Activated T-helper 1 cell treated with anti-CD3 and anti-CD28 coated beads, Interleukin-2, amount 50 U/mL, for 16 hours (primary cell): ENCODE measurements around the gene FOXC2.
A peak's percentile ranks its signal among the peaks of the same experiment; 100 is the strongest.

Experiments
- DNase-seq, 2 donors: peaks; one replicate each; pipeline ENCODE4 v3.0.0-alpha.2; 2020; ENCODE audit warnings: low read depth in 1 of 2, low spot score in 1 of 2

Gene FOXC2

DNA sequence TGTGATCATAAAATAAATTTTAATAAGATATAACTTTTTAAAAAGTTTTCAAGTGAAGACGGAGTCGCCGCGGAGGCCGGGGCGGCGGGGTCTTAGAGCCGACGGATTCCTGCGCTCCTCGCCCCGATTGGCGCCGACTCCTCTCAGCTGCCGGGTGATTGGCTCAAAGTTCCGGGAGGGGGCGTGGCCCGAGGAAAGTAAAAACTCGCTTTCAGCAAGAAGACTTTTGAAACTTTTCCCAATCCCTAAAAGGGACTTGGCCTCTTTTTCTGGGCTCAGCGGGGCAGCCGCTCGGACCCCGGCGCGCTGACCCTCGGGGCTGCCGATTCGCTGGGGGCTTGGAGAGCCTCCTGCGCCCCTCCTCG is at the start of gene FOXC2:
Gene FOXC2 (plus strand): TSS at position 229 of the 365 bp plus-strand sequence. CDS start 507 bp downstream, outside the sequence.
- no peak for DNase-seq

DNA sequence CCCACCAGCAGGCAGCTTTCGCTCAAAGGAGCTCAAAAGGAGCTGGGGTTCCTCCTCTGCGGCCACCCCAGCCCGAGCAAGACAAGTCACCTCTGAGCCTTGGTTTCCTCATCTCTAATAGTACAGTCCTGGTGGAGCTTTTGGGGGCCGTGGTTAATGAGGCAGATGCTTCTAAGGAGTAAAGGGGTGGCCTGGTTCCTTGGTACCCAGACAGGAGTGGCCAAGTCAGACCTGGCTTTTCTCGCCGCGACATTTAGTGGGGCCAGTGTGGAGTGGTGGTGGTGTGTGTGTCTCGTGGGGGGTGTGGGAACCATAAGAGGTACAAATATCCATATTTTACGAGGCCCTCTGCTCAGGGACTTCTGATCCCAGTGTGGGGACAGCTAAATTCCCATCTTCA is 49.6 kb upstream of the FOXC2 start:
- no peak for DNase-seq

DNA sequence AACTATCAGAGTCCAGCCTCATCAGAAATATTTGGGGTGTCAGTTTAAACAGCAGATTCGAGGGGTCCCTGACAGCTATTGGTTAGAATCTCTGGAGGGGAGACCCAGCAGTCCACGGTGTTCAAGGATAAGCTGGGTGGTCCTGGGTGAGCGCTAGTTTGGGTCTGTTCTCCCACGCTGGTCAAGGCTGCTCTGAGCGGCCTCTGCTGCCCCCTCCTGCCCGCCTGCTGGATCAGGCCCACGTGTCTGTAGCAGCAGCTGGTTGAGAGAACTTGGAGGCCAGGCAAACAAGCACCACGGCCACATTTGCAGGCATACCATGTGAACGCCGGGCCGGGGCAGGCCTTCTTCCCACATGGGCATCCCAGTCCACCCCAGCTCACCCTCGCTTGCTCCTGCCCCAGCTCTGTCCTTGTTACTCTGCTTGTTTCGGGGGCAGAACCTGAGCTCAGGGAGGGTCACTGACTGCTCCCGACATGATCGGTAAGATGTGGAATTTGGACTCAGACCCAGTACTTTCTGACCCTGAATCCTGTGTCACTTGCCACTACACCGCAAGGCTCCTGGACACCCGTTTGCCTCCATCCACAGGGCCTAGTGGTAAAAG is 48.9 kb upstream of the FOXC2 start:
- DNase-seq, result no peak

DNA sequence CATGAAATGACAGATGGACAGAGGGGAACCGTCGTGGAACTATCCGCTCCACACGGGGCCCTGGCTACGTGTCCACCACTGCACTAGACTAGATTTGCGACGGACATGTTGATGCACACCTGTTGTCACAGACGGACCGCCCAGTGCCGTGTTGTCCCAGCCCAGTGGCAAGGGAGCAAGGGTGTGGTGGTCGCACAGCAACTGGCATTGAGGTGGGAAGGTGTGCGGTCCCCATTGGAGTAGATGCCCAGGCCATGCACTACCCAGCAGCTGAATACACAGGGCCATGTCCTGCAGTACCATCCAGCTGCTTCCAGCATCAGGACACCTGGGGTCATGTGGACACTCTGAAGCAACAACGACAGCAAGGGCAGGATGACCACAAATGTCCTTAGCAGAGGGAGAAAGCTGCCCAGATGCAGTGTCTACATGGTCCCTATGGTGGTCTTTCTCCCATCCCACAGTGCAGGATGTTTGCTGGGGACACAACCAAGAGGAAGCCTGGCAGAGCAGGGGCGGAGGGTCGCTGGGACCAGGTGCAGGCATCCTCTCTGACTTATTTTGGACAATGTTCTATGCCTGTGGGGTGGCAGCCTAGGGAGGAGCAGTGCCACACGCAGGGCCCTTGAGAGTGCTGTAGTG is 47.5 kb upstream of the FOXC2 start:
- DNase-seq, result no peak

DNA sequence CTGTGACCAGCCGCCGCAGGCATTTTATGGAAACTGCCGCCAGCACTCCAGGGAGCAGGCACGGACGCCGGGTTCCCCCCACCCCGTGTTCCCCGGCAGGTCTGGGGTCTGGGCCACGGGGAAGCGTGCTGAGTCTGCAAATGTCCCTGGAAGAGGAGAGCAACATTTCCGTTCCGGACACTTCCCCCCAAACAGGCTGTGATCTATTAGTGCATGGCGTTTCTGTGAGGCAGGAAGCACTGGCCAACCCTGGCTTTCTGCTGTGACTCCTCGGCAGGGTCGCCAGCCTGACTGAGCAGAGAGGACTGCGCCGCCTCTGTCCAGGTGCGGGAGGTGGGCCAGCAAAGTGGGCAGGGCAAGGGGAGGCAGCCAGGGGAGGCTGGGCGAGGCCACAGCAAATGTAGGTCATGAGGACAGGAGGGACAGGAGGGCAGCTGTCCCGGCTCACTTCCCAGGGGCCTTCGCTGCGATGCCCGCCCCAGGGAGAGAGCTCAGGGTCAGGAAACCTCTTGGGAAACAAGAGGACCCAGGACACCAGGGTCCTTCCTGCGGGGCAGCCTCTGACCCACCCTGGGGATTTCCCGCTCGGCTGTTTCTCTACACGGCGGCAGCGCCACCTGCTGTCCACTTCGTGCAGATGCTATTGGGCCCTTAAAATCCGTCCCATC is 46.8 kb upstream of the FOXC2 start:
- peak; percentile 22 to 37 for DNase-seq

DNA sequence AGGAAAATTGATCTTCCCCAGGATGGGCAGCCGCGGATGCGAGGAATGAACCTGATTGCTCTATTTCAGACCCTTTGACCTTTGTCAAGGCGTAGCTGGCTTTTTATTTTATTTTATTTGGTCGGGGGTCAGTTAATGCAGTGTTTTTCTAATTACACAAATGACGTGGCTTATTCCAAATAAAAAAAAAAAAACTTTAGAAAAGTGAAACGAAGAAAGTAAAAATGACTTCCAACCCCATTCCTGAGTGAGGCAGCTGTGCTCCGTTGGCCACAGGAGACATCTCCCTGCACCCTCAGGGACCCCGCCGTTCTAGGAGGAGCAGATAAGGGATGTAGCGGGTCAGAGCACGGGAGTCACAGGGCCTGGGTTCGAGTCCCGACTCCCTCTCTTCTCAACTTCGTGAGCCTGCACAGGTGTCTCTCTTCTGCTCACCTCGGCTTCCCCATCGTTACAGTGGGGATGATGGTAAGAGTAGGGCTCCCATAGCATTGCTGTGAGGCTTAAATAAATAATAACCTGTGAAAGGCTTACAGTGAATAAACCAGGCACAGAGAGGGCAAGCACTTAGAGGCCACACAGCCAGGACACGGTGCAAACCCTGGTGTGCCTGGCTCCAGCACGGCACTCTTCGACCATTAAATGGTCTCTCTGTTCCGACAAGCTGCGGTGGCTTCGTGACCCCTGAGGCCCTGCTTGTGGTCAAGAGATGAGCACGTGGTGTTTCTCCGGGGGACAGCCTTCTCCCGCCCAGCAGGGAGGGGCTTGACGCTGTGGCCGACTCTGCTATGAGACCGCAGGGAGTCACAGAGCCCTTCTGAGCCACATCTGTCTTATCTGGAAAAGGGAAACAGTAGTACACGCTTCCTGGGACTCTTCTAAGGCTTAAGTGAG is 46.1 kb upstream of the FOXC2 start:
- DNase-seq, result no peak

DNA sequence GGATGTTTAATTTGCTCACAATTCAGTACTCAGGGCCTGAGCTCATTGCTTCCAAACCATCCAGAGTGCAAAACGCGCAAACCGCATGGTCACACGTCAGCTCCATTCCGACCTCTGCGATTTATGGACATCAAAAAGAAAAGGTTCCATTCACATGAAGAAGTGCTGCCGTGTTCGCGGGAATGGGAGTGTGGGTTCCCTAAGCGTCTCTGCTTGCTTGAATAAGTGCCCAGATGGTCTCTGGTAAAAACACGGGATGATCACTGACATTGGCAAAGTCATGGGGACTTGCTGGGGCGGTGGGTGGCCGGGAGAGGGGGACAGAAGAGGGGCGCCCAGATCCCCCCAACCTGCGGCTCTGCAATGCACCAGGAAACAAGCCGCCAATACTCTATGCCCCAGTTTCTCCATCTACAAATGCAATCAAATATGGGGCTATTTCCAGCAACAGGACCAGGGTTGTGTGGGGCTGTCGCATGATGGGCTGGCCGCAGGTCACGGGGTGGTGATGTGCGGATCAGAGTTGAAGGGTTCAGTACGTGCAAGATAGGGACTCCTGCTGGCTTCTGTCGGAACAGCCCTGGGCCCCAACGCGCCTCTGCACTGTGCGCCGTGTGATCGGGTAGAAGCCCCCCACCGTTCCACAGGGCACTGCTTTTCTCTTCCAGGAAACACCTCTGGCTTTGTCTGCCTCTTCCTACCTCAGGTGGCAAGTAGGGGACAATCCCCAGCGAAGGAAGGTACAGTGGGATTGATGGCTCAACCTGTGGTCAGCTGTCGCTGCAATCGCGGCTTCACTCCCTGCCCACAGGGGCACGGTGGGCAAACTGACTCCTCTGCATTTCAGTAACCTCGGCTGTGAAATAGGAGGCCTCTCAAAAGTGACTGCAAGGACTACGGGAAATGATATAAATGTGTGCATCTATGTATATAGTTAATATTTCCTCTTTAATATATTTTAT is 45.1 kb upstream of the FOXC2 start:
- no peak for DNase-seq

DNA sequence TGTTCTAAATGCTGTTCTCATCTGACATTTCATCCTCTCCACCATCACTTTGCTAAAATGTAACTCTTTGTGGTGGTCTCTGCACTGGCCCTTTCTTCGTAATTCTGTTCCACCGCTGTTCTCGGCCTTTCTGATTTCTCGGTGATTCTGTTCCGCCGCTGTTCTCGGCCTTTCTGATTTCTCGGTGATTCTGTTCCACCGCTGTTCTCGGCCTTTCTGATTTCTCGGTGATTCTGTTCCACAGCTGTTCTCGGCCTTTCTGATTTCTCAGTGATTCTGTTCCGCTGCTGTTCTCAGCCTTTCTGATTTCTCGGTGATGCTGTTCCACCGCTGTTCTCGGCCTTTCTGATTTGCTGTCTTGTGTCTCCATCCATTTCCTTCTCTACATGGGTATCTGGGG is 44.0 kb upstream of the FOXC2 start:
- no peak for DNase-seq

DNA sequence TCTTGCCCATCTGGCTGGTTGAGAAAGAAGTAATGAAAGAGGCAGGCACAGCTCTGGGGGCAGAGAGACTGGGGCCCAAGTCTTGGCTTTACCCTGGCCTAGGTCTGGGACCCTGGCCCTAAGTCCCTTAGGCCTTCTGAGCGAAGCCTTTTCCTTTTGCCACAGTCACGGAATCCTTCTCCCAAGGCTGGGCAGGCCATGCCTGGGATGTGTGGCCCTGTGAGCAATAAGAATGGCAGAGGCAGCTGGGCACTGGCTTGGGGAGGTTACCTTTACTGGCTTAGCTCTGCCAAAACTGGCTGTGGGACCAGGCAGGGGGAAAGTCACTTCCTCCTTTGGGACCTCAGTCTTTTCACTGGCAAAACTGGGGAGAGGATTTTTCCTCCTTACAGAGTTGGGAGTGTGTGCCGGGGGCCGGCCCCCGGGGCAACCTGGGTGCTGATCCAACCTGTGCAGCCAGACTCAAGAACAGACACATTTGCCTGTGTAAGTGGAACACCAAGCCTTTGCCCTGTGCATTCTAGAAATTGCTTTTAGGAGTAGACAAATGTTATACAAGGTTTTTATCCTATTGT is 43.4 kb upstream of the FOXC2 start:
- DNase-seq, result no peak

DNA sequence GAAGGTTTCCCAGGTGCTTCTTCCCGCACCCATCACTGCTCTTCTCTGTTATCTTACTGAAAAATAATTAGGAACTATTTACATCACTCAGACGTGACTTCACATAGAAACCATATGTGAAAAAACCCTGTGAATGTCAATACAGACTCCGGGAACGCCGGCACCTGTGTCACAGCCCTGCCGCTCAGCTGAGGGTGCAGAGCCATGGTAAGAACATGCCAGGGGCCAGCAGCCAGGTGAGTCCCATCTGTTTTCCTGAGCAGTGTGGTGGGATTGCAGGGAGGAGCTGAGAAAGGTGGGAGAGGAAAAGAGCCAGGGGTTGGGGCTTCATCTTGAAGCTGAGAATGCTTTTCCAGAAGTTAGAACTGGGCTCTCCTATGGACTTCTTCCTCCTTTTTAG is 42.6 kb upstream of the FOXC2 start:
- no peak for DNase-seq

DNA sequence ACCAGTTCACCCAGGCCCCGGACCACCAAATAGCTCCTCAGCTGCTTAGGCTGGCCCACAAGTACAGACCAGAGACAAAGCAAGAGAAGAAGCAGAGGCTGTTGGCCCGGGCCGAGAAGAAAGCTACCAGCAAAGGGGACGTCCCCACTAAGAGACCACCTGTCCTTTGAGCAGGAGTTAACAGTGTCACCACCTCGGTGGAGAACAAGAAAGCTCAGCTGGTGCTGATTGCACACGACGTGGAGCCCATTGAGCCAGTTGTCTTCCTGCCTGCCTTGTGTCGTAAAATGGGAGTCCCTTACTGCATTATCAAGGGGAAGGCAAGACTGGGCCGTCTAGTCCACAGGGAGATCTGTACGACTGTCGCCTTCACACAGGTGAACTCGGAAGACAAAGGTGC is 40.9 kb upstream of the FOXC2 start:
- DNase-seq, result no peak

DNA sequence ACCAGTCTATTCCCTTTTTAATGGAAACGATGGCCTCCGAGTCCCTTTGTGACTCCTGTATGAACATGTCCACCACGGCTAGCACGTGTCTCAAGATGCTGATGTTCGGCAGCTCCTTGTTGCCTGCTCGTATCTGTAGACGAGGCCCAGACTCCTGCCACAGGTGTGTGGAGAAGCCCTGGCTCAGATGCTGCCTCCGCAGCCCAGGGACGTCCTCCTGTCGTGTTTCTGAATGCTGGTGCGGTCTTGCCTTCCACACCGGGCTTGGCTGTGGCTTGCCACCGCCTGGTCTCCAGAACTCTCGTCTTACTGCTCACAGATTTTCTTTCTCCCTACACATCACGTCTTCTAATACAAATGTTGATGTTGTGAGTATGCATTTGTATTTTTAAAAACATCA is 39.3 kb upstream of the FOXC2 start:
- DNase-seq, result no peak

DNA sequence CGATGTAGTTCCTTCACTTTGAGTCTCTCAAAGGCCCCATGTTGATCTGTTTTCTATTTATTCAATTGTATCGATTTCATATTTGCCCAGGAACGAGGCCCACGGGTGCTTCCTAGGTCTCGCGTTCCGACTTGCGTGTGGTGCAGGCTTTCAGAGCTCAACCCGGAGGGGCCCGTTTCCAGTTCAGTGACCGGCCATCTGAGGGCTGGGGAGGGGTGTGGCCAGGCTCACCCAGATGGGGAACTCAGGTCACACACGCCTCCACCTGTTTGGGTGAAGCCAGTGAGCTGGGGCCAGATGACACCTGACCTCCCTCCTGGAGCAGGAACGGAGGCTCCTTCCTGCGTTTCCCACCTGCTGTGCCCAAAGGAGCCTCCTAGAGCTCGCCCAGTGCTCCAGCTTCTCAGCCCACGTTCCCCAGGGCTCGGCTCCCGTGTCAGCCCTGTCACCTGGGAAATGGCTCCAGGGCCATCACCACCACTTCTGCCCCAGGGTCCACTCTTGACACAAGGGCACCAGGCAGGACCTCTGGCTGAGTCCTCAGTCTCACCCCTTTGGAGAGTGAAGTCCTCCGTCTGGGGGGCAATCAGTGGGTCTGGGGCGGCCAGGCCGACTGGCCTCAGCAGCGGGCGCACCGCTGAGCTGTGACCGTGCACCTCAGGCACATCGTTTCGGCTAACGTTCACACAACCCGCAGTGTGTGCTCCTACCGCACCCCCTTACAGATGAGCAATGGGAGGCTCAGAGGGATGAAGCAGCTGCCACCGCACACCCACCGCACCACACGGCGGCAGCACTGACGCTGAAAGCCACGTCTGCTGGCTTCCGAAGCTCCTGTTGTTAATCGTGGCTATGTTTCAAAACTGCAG is 38.3 kb upstream of the FOXC2 start:
- DNase-seq, result no peak

DNA sequence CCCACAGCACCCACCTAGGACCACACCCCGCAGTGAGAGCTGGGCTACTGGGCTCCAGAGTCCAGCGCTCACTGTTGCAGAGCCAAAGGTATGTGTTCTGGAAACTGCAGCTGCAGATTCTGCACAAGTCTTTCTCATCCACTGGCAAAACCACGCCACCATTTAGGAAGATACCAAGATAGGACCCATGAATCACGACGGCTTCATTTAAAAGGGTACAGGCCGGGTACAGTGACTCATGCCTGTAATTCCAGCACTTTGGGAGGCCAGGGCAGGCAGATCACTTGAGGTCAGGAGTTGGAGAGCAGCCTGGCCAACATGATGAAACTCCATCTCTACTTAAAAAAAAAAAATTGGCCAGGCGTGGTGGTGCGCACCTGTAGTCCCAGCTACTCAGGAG is 37.5 kb upstream of the FOXC2 start:
- DNase-seq, result no peak

DNA sequence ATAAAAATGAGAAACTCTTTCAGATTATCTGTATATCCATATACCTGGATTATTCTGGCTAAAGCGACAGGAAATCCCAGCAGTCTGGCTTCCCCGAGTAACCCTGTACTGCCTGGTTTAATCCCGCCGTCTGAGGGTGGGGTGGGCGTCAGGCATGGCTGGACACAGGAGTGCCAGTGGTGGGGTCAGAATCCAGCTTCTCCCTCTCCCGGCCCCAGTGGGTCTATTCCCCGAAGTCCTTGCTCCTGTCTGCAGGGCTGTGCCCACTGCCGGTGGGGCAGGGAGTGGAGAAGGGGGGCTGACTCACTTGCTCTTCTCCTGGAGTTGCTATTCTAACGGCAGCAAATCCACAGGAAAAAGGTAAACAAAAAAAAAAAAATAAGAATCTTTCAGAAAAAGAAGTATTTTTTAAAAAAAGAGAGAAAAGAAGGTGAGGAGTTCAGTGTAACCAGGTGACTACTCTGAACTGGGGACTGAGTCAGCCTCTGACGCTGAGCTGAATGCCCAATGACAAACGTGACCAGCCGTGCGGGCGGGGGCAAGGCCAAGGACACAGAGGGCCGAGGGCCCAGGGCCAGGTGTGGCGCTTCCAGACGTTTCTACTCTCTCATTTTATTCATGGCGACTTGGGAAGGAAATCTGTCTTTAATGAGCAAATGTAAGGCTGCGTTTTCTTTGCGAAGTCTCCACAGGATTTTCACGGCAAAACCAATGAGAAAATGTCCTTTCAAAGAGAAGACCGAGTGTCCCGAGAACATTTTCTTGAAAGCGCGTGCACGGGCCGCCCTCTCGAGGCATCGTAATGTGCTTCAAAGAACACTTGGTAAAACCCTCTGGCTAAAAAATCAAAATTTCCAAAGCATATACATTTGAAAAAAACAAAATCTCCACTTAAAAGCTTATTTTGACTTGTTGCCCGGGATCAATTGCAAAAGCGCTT is 36.1 kb upstream of the FOXC2 start:
- no peak for DNase-seq

DNA sequence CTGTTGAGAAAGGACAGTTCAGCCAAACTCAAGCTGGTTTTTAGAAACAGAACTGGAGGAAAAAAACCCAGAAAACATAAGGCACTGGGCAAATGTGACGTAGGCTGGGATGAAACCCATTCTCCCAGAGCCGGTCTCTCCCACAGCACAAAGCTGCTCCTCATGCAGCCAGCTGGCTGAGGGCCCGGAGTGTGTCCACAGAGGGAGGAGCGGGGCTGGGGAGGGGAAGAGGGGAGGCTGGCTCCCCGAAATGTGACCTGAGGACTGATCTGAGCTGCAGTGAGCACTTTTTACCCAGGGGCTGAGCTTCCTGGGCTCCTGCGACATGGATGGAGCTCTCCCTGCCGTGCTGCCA is 35.5 kb upstream of the FOXC2 start:
- no peak for DNase-seq

DNA sequence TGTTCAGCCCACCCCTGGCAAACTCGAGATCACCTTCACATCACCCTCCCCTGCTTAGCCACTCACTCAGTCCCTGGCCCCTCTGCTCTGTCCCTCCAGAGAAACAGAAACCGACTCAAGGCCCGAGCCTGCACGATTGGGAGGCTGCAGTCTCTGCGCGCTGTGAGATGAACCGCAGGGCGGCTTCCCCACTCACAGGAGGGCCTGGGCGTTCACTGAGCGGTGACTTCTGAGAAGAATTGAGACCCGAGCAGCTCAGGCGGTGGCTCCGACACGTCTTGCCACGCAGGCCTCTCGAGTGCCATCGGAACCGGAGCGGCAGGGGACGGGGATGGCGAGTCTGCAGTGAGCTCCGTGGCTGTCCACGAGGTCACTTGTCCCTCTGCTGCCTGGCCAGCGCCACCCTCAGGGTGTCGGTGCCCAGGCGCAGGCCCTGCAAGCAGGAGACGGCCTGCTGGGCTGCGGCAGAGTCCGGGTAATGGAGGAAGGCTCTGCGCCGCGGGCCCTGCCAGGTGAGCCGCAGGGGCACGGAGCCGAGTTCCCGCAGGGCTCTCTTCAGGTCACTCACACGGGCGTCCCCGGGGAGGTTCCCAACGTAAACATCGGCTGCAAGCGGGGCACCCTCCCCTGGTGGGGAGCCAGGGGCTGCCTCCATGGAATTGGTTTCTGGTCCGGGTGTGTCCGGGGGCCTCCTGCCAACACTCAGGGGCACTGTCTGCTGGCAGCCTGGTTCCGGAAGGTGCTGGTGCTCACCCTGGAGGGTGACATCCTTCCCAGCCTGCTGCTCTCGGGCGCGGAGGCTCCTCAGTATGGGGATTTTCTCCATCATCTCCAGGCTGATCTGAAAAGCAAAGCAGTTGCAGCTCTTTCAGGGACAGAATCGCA is 34.7 kb upstream of the FOXC2 start:
- no peak for DNase-seq

DNA sequence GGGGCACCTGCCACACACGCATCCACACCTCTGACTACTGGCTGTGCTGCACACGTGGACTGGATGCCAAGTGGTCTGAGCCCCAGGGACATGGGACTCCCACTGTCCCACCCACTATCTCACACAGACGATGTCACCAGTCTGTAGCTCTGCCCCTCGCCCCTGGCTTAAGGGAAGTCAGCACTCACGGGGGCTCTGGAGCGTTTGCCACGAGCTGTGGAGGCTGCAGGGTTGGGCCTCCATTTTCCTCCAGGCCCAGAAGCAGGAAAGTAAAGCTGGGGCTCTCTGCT is 34.2 kb upstream of the FOXC2 start:
- no peak for DNase-seq
